ENCODE results near the gene SSBP4. TPM values are rescaled to one million over a fixed set of nuclear protein-coding genes. Genes with fewer than 3 reads are reported as not detected.
A peak's percentile ranks its signal among the peaks of the same experiment; 100 is the strongest.

The SSBP4 gene
- total RNA-seq, 2 donors from 2014 or later = 54.4 to 56.9 TPM

DNA sequence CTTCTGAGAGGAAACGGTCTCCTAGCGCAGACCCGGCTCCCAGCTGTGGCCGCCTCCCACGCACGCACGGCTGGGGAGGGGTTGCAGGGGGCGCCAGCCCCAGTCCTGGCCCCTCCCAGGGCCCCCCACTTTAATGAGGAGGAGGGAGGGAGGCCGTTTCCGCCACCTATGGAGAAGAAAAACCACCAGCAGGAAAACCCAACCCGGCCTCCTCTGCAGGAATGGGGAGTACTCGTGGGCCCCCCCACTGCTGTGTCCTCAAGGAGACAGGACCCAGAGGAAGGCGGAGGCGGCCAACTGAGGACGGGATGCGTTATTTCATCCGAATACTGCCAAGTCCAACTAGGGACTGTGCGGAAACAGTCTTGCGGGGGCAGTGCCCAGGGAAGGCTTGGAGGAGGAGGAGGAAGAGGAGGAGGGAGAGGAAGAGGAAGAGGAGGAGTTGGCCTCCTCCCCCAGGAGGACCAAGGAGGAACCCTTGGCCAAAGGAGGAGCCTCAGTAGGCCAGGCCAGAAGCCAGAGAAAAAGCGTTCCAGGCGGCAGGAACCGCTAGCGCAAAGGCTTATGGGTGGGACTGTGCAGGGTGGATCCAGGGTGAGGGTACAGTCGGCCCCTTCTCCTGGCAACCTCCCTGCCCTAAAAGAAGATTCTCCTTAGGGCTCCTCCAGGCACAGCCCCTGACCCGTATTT lies 3.9 kb upstream of the SSBP4 start:
- peak; percentile 94 for DNase-seq (ENCODE audit: low spot score)
- intact Hi-C loops (cut with DNase I) = loop anchor here in 1 of 2 donors (10.0 kb wide), 2 partner anchors 141 to 951 kb away; partner anchors contain the start of genes IQCN and NXNL1

DNA sequence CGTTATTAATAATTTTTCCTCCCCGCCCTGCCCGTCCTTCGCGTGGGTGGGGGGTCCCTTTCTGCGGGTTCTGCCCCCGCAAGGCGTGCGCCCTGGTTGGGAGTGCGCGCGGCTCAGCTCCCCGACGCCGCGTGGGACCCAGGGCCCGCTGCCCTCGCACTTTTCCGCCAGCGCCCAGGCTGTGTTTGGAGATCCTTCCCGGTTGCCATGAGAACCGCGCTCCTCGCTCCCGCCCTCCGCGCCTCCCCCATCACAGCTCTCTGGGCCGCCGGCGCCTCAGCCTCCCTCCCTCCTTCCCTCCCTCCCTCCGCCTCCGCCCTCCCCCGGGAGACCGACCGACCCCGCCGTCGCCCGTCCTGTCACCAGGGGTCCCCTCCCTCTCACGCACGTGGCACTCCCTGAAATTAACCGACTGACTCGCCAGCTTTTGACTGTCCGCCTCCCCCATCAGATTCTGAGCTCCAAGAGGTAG lies 2.4 kb upstream of the SSBP4 start:
- peak; percentile 98 for DNase-seq (ENCODE audit: low spot score)
- intact Hi-C loops (cut with DNase I) = loop anchor here in 1 of 2 donors (10.0 kb wide), 2 partner anchors 142 to 952 kb away; partner anchors contain the start of genes IQCN and NXNL1

DNA sequence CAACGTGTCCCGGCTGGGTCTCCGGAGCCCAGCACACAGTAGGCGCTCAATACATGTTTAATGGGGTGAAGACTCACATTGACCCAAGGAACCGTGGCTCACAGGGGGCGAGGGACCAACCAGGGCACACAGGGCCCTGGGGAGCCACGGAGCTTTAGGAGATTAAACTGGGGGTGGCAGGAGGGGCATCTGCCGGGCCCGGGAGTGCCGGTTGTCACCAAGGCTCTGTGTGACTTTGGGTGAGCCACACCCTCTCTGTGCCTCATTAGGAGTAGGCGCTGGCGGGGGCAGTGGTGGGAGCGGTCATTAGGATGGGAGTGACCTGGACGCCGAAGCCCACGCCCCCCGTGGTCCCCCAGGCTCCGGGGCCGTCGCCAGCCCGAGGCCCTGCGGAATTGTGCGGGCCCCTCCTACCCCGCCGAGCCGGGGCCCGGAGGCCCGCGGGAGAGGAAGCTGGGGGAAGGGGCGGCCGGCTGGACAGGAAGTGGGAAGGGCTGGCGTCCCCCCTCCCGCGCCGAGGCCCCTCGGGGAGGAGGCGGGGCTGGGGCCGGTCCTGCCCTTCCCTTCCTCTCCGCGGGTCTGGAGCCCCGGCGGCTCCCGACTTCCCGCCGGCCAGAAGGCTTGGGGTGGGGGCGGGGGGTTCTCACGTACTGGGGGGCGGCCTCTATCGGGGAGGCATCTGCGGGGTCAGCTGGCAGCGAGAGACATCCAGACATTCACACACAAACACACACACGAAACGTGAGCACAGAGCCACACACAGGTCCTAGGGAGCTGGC lies 1.8 kb upstream of the SSBP4 start:
- intact Hi-C loops (cut with DNase I) = loop anchor here in 1 of 2 donors (10.0 kb wide), 2 partner anchors 143 to 953 kb away; partner anchors contain the start of genes IQCN and NXNL1
- peak; percentile 95 for DNase-seq (ENCODE audit: low spot score)

DNA sequence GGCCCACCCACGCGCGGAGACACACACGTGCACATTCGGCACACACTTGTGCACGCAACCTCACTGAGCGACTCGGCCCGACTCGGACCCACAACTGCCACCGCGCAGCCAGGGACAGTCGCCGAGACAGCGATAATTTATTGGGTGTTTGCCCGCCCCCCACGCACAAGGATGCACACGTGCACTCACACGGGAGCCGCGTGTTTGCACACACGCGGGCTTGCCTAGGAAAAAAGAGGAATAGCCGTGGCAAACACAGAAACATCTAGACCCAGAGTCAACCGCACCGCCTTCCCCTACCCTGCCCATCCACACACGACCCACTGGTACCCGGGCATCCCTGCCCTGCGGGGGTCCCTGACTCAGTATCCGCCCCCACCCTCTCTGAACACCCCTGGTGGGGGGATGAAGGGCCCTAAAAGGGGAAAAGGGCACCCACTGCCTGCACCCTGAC lies 1.1 kb upstream of the SSBP4 start:
- intact Hi-C loops (cut with DNase I) = loop anchor here in 1 of 2 donors (10.0 kb wide), 2 partner anchors 143 to 953 kb away; partner anchors contain the start of genes IQCN and NXNL1
- DNase-seq (ENCODE audit: low spot score) = no peak

DNA sequence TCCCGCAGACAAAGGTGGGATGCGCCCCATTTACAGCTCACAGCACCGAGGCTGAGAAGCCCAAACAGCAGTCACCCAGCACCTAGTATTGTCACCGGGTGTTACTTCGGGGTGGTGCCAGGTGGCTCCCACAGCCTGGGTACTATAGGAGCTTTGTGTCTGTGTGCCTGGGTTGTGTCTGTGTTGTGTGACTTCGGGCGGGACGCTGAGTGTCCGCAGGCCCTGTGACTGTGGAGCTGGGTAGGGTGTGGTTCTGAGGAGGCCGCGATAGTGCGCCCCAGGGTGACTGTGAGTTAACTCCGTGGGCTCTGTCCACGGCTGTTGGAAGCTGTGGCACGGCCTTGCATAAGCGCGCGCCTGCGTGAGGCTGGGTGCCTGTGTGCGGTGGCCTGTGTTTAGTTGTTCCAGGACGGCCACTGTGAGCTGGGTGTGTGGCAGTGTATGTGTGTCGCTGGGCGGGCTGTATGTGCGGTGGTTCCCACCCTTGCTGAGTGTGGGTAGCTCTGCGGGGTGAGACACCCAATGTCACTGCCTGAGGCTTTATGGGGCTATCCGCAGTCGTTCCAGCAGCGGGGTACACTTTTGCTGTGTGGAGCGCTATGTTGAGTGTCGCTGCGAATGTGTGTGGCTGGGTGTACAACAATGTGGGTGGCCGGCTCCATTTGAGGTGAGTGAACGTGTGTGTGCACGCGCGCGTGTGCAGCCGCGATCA lies 559 bp upstream of the SSBP4 start:
- intact Hi-C loops (cut with DNase I) = loop anchor here in 1 of 2 donors (10.0 kb wide), 2 partner anchors 144 to 954 kb away; partner anchors contain the start of genes IQCN and NXNL1
- DNase-seq (ENCODE audit: low spot score) = peak; percentile 87

DNA sequence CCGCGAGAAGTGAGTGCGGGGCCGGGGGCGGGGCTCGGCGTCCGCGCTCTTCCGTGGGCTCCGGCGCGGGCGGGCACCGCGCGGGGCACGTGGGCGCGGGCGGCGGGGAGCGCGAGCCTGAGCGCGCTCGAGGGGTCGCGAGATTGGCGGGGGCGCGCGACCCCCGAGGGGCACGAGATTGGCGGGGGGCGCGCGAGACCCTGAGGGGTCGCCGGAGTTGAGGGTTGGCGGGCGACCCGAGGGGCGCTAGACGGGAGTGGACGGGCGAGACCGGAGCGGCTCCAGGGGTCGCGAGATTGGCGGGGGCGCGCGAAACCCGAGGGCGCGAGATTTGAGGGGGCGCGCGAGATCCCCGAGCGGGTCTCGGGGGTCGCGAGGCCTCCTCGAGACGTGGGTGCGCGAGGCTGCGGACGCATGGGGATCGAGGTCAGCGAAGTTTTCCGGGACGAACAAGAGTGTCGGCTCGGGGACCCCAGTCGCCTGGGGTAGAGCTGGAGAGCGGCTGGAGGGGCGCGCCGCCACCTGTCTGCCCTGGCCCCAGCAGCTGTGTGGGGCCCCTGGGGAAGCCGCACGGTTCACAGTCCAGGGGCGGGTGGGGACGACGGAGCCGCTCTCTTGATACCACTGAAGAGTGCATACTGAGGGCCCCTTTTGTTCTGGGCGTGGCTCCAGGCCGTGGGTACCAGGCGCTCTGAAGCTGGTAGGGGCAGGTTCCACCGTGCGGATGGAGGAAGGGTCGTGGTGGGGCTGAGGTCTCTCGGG lies 682 bp downstream of the SSBP4 start:
- DNase-seq (ENCODE audit: low spot score) = no peak
- intact Hi-C loops (cut with DNase I) = loop anchor here in 1 of 2 donors (10.0 kb wide), 2 partner anchors 145 to 955 kb away; partner anchors contain the start of genes IQCN and NXNL1

DNA sequence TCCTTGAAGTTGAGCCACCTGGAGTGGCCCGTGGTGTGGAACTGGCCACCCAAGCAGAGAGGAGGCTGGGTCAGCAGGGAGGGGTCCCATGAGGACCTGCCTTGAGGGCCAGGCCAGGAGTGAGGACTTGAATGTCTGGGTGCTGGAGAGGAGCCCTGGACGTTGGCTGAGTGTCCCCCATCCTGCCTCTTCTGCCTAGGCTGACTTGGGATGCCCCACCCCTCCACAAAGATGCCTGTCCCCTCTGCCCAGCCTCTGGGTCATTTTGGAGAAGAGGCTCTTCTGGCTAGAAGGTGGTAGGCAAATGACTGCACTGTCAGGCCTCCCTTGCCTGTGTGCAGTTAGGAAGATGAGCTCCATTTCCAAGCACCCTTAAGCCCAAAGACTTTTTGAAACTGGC lies 1.7 kb downstream of the SSBP4 start:
- DNase-seq (ENCODE audit: low spot score) = no peak
- intact Hi-C loops (cut with DNase I) = loop anchor here in 1 of 2 donors (1.0 kb wide), 1 partner anchor 49 kb away; no protein-coding TSS in a partner anchor

DNA sequence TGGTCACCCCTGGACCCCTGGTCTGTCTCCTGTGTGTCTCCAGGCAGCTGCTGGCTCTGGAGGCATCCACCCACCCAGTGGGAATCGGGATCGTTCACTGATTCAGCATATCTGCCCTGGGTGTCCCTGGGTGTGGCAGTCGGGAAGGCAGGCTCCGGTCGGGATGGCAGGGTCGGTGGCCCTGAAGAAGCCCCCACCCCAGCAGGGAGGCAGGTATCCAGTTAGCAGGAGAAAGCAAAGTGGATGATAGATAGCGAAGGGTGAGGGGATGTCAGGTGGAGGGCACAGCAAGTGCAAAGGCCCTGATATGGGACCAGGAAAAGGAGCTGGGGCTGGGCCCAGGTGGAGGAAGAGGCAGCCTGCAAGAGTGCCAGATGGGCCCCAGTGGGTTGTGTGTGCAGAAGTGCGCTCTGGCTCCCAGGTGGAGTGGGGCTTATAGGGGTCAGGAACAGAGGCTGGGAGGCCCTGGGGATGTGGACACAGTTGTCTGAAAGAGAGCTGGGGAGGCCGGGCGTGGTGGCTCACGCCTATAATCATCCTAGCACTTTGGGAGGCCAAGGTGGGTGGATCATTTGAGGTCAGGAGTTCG lies 2.3 kb downstream of the SSBP4 start:
- no peak for DNase-seq (ENCODE audit: low spot score)
- intact Hi-C loops (cut with DNase I) = loop anchor here in 1 of 2 donors (1.0 kb wide), 1 partner anchor 49 kb away; no protein-coding TSS in a partner anchor

DNA sequence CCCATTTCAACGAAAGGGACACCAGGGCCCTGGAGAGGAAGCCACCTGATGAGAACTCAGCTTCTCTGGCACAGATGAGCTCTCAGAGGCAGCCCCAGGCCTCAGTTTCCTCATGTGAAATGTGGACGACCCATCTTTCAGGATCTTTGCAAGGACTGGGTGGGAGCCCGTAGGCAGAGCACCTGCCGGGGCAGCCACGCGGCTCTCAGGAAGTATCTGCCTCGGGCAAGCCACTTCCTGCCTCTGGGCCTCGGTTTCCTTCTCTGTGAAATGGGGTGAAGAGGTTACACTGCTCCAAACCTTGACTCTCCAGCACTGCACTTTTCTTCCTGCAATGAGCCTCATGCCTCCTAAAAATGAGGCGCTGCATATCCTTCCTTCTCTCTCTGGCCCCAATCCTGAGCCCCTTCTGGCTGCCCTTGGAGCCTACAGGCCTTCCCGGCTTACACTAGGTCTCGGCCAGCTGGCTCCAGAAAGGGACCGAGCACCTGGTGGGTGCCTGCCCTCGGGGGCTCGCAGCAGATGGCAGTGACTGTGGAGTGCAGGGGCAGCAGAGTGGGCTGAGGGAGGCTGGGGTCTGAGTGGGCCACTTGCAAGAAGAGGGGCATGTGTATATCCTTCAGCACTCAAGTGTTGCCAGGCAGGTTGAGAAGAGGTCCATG lies 3.5 kb downstream of the SSBP4 start:
- intact Hi-C loops (cut with DNase I) = no loop called here
- DNase-seq (ENCODE audit: low spot score) = no peak

DNA sequence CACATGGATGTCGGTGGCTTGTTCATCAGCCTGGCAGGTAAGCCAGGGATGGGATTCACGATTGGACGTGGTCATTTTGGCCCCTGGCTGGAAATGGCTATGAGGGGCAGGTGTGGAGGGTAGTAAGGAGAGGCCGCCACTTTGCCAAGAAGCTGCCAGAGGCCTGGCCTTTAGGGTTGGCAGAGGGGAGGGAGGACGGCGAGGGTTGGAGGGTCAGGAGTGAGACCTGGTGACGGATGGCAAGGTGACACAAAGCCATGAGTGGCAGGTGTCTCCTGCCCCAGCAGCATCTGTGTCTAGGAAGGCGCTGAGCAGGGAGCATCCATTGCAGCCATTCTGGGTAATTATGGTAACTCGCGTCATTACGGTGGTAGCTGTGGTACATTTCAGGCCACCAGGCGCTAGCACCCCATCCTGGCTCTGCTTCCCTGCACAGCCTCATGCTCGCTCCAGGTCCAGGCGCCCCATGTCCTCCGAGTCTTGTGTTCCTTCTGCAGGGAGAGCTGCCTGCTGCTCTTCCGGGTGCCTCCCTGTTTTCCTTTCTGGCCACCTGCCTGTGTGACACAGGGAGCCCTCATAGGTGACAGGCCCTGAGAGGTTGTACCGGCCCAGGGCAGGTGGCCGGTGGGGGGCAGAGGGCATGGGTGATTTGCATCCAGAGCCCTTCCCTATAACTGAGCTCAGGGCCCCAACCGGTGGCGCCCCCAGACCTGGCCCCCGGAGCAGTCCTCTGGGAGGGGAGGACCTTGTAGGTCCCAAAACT lies 4.2 kb downstream of the SSBP4 start:
- intact Hi-C loops (cut with DNase I) = no loop called here
- DNase-seq (ENCODE audit: low spot score) = no peak

DNA sequence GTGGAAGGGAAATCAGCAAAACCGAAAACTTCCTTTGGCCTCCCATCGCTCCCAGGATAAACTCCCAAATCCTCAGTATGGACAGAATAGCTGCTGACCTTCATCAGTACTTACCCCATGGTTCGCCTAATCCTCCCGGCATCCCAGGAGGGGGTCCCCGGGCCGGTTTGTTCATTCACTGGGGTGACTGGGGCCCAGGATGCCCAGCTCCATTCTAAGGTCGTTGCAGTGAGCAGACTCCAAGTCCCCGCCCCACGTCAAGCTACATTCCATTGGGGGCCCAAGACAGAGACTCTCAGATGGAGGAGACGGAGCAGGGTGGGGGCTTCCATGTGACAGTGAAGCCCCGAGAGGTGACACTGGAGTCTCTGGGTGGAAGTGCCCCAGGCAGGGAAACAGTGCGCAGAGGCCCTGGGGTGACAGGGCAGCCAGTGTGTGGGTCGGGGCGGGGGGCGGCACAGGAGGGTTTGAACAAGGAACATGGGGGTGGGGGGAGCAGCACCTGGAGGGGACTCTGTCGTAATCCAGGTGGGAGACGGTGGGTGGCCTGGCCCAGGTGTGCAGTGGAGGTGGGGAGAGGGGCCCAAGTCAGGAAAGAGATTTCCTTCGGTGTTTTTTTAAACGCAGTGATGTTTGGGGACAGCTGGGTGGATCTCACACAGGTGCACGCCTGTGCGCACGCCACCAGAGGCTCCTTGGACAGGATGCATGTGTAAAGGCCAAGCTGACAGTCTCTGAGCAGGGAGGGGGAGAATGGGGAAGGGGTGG lies 5.1 kb downstream of the SSBP4 start:
- DNase-seq (ENCODE audit: low spot score) = no peak
- intact Hi-C loops (cut with DNase I) = no loop called here

DNA sequence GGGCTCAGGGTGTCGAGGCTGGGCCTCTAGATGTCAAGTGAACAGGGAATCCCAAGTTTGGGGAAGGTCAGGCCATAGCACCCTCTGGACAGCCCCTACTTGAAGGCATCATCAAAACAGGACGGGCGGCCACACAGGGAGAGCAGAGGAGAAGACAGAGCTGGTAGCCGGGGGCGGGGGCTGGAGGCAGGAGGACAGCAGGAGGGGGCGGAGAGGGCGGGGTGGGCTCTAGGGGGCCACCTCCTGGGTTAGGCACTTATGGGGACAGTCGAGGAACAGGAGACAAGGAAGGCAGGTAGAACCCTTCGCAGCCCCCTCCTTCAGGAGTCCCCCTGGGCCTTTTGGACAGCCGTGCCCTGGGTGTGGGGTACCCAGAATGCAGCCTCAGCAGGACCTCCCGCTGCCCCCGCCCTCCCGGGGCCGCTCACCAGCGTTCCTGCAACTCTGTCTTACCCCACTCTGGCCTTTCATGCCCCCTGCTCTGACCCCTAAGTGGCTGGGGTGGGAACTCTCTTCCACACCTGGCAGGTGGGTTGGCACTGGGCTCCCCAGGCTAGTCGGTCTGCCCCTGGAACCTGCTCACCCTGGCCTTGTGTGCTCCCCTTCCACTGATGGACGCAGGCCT lies 5.8 kb downstream of the SSBP4 start:
- no peak for DNase-seq (ENCODE audit: low spot score)
- intact Hi-C loops (cut with DNase I) = no loop called here

DNA sequence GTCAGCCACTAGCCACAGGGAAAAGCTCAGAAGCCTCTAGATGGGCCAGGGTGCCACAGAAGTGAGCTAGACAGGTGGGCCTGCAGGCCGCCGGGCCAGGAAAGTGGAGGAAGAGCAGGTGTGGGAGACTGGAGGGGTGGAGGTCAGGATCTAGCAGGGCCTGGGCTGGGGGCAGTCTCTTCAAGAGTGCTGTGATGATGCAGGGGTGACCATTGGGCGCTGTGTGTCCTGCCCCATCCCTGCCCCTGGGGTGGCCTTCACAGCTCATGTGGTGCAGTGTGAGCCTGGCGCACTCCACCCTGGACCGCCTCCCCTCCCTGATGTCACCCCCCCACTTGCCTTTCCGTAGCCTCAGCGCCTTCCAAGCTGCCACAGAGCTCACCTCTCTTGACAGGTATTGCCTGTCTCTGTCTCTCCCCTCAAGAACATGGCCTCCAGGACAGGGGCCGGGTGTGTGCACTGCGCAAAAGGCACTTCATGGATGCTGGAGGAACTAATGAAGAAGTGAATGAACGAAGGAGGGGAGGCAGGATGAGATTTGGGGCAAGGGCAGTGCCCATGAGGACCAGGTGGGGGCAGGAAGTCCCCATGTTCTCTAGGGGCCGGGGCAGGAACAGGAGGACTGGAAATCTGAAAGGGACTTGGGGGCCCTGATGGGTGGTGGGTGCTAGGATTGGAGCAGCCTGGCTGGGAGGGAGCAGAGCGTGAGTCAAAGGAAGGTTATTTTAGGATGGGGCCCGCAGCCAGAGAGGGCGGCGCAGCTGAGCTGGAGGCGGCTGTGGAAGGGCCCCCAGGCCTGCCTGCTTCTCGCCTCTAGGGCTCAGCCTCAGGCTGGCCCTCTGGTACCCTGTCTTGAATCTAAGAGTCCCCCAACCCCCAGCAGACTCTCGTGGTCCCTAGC lies 6.6 kb downstream of the SSBP4 start:
- peak; percentile 91 for DNase-seq (ENCODE audit: low spot score)
- intact Hi-C loops (cut with DNase I) = no loop called here

DNA sequence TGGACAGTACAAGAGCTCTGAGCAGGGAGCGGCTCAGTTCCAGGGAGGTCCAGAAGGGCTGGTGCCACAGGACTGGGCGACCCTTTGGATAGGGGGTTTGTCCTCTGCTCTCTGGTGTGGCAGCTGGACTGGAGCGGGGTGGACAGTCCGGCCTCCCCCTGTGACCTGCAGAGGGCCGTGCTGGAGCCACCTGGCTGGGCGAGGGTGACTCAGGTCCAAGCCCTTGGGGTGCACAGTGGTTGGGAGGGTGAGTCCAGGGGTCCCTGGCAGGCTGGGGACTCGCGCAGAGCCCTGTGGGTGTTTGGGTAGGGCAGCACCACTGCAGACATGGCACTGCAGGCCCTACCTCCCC lies 7.2 kb downstream of the SSBP4 start:
- intact Hi-C loops (cut with DNase I) = no loop called here
- no peak for DNase-seq (ENCODE audit: low spot score)

Measured in posterior vena cava (tissue), 2 donors.